Fibroblast of skin of right quadriceps (primary cell): ENCODE measurements around the gene DOCK4.
A peak's percentile ranks its signal among the peaks of the same experiment; 100 is the strongest.

ENCODE experiments used
- DNase-seq: peaks from one replicate; pipeline ENCODE4 v3.0.0-alpha.2; 2013

The DOCK4 gene

GRCh38 chr7:111873326-111873646 is 332.9 kb downstream of the DOCK4 start:
- no peak for DNase-seq

GRCh38 chr7:111872450-111873325 is 333.5 kb downstream of the DOCK4 start:
- no peak for DNase-seq

GRCh38 chr7:111871283-111871682 is 334.9 kb downstream of the DOCK4 start:
- no peak for DNase-seq

GRCh38 chr7:111869280-111869679 is 336.9 kb downstream of the DOCK4 start:
- no peak for DNase-seq

GRCh38 chr7:111867348-111867931 is 338.8 kb downstream of the DOCK4 start:
- no peak for DNase-seq

GRCh38 chr7:111866787-111867186 is 339.4 kb downstream of the DOCK4 start:
- DNase-seq: no peak

GRCh38 chr7:111865430-111865829 is 340.8 kb downstream of the DOCK4 start:
- DNase-seq: no peak

GRCh38 chr7:111864291-111864976 is 341.8 kb downstream of the DOCK4 start:
- DNase-seq: no peak

GRCh38 chr7:111863269-111863668 is 342.9 kb downstream of the DOCK4 start:
- DNase-seq: no peak

- no peak for DNase-seq
Observed at GRCh38 chr7:111860248-111860647, 346.0 kb downstream of the DOCK4 start.

- no peak for DNase-seq
Observed at GRCh38 chr7:111858331-111858730, 347.9 kb downstream of the DOCK4 start.

- DNase-seq: peak; percentile 33
Observed at GRCh38 chr7:111855842-111856227, 350.4 kb downstream of the DOCK4 start.

- peak; percentile 63 for DNase-seq
Observed at GRCh38 chr7:111855161-111855841, 350.9 kb downstream of the DOCK4 start.

GRCh38 chr7:111853201-111853990 is 352.8 kb downstream of the DOCK4 start:
- DNase-seq: no peak

- no peak for DNase-seq
Observed at GRCh38 chr7:111852081-111852480, 354.1 kb downstream of the DOCK4 start.

GRCh38 chr7:111846898-111847297 is 359.3 kb downstream of the DOCK4 start:
- DNase-seq: no peak

- no peak for DNase-seq
Observed at GRCh38 chr7:111845853-111846252, 360.3 kb downstream of the DOCK4 start.

- DNase-seq: no peak
Observed at GRCh38 chr7:111844904-111845671, 361.1 kb downstream of the DOCK4 start.

GRCh38 chr7:111842491-111842890 is 363.7 kb downstream of the DOCK4 start:
- no peak for DNase-seq

- peak; percentile 75 for DNase-seq
Observed at GRCh38 chr7:111841596-111842205, 364.5 kb downstream of the DOCK4 start.

- DNase-seq: no peak
Observed at GRCh38 chr7:111840528-111840927, 365.7 kb downstream of the DOCK4 start.
